Measurements from ENCODE around the gene TPRG1.

DNA sequence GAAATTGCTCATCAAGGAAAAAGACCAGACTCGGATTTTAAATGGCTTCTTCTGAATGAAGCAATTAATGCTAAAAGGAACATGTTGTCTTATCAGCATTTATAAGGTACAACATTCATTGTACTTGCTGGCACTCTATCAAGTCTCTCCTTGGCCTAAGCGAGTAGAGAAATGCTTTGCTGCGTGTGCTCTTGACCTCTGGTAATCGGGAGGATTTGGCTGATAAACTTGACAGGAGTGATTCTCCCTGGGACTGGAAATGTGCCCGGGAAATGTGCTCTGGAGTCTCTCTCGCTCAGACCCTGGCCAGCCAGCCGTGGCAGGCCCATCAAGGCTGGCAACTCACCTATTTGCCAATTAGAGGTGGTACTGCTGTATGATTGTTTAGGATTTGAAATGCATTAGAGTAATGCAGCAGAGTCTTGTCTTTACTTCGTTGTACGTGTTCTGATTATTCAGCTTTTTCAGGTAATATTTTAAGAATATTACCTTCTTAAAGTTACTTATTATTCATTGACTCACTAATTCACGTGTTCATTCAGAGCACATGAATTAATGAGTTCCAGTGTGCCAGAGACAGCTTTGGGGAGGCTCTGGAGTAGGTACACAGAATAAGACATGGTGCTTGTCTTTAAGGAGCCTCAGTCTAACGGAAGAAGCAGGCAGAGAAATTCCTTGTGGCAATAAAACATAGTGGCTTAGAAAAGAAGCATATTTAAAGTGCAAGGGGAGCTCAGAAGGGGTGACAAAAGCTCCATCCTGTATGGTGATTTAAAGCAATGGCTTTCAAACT lies 48.0 kb upstream of the TPRG1 start:
- TF ChIP-seq, protein P1, sequence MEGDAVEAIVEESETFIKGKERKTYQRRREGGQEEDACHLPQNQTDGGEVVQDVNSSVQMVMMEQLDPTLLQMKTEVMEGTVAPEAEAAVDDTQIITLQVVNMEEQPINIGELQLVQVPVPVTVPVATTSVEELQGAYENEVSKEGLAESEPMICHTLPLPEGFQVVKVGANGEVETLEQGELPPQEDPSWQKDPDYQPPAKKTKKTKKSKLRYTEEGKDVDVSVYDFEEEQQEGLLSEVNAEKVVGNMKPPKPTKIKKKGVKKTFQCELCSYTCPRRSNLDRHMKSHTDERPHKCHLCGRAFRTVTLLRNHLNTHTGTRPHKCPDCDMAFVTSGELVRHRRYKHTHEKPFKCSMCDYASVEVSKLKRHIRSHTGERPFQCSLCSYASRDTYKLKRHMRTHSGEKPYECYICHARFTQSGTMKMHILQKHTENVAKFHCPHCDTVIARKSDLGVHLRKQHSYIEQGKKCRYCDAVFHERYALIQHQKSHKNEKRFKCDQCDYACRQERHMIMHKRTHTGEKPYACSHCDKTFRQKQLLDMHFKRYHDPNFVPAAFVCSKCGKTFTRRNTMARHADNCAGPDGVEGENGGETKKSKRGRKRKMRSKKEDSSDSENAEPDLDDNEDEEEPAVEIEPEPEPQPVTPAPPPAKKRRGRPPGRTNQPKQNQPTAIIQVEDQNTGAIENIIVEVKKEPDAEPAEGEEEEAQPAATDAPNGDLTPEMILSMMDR (IDR thresholded peaks at IDR 0.05), result no peak
- no peak for TF ChIP-seq POLR2A (IDR thresholded peaks at IDR 0.05)

Data from Peyer's patch (tissue), 4 donors.